Thoracic aorta (tissue), 2 donors: ENCODE data around the gene STOX2. TPM values are rescaled to one million over a fixed set of nuclear protein-coding genes. Genes with fewer than 3 reads are reported as not detected.

Experiments used
- ATAC-seq: fragments of 150-250 bp; one replicate; pipeline ENCODE4 v1.8.0; 2017; ENCODE audit warnings: low read depth; ENCODE audit not compliant: insufficient number of reproducible peaks, low FRiP score
- DNase-seq: peaks from one replicate; pipeline ENCODE4 v3.0.0-alpha.2; 2020; ENCODE audit warnings: low spot score
- H3K27ac ChIP-seq, 2 donors: fragments of 200-600 bp; sonication (generic); 1 replicate in 1 of 2; 2 replicates in 1 of 2; pipeline ENCODE4 v1.5.1; 2016; ENCODE audit warnings: mild to moderate bottlenecking in 2 of 2, moderate library complexity in 2 of 2
- H3K27me3 ChIP-seq: fragments of 200-600 bp; sonication (generic); replicated peaks from 2 replicates; pipeline ENCODE4 v1.6.0; 2016; ENCODE audit warnings: mild to moderate bottlenecking; ENCODE audit not compliant: insufficient read depth
- H3K36me3 ChIP-seq: fragments of 200-600 bp; sonication (generic); one replicate; pipeline ENCODE4 v1.5.1; 2016
- H3K4me1 ChIP-seq, 2 donors: fragments of 200-600 bp; sonication (generic); 1 replicate in 1 of 2; 2 replicates in 1 of 2; pipeline versions ENCODE4 v1.5.1 to v1.6.0; 2016; ENCODE audit warnings: low read depth in 2 of 2, mild to moderate bottlenecking in 1 of 2; ENCODE audit not compliant: control insufficient read depth in 1 of 2
- H3K4me3 ChIP-seq: fragments of 200-600 bp; sonication (generic); 2 replicates; pipeline ENCODE4 v1.5.1; 2016; ENCODE audit warnings: mild to moderate bottlenecking
- H3K9me3 ChIP-seq: fragments of 200-600 bp; sonication (generic); 2 replicates; pipeline ENCODE4 v1.5.1; 2016
- total RNA-seq, 2 donors: library from RNA; depleted of rRNA; stranded (reverse); fragments of >200 nt; gene quantifications; one replicate each; pipeline versions ENCODE4 v1.1.0 to v1.2.3, GENCODE V29; 2016
- TF ChIP-seq, protein P1 (sequence below): fragments of 200-600 bp; sonication (generic); IDR thresholded peaks from one replicate; pipeline ENCODE4 v1.5.1; 2019; ENCODE audit warnings: antibody characterized with exemption

The STOX2 gene
- total RNA-seq, 2 donors from 2014 or later, result 5.9 to 20.2 TPM

DNA sequence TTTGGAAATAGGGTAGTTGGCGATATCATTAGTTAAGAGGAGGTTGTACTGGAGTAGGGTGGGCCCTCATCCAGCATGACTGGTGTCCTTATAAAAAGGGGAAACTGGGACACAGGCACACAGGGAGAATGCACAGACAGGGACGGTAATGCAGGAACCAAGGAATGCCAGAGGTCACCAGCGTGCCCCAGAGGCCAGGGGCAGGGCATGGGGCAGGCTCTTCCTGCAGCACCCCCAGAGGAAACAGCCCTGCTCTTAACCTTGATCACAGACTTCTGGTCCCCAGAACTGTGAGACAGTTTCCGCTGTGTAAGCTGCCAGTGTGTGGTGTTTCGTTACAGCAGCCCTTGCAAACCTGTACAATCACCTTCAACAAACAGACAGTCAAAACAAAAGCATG, 15.9 kb upstream of the STOX2 start:
- no peak for ATAC-seq
- TF ChIP-seq, protein P1, sequence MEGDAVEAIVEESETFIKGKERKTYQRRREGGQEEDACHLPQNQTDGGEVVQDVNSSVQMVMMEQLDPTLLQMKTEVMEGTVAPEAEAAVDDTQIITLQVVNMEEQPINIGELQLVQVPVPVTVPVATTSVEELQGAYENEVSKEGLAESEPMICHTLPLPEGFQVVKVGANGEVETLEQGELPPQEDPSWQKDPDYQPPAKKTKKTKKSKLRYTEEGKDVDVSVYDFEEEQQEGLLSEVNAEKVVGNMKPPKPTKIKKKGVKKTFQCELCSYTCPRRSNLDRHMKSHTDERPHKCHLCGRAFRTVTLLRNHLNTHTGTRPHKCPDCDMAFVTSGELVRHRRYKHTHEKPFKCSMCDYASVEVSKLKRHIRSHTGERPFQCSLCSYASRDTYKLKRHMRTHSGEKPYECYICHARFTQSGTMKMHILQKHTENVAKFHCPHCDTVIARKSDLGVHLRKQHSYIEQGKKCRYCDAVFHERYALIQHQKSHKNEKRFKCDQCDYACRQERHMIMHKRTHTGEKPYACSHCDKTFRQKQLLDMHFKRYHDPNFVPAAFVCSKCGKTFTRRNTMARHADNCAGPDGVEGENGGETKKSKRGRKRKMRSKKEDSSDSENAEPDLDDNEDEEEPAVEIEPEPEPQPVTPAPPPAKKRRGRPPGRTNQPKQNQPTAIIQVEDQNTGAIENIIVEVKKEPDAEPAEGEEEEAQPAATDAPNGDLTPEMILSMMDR, result no peak

DNA sequence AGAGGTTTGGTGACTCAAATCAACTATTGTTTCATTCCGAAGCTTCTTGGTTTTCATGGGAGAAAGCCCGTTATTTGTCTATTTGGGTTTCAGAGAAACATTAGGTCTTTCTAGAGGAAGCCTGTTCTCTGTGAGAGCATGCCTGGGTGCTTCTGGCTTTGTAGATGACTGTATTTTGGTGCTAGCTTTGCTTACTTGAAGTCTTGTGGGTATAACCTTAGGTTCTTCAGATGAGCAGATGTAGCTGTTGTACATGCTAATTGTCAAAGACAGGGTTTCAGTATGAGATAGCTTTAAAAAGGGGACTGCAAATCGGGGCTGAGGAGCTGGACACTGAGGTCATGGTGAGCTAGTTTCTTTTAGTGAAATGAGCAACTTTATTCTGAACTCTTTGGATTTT, 7.9 kb upstream of the STOX2 start:
- Histone ChIP-seq H3K27ac (no peak overlapping the region), H3K4me1 (no peaks in the 10 kb centered on the region), H3K36me3 (no peaks in the 10 kb centered on the region), H3K4me3 (no peak overlapping the region), H3K27me3 (no peaks in the 10 kb centered on the region), H3K9me3 (peaks cover 3% of the 10 kb centered on the region)
- DNase-seq, result no peak
- ATAC-seq, result no peak
- TF ChIP-seq, protein P1, result no peak

More for the DNA sequence above, 15.9 kb upstream of the STOX2 start:
- Histone ChIP-seq H3K4me3 (no peak overlapping the region), H3K27me3 (no peaks in the 10 kb centered on the region), H3K36me3 (no peaks in the 10 kb centered on the region), H3K27ac (no peak overlapping the region), H3K9me3 (no peaks in the 10 kb centered on the region), H3K4me1 (no peaks in the 10 kb centered on the region)
- DNase-seq, result no peak

DNA sequence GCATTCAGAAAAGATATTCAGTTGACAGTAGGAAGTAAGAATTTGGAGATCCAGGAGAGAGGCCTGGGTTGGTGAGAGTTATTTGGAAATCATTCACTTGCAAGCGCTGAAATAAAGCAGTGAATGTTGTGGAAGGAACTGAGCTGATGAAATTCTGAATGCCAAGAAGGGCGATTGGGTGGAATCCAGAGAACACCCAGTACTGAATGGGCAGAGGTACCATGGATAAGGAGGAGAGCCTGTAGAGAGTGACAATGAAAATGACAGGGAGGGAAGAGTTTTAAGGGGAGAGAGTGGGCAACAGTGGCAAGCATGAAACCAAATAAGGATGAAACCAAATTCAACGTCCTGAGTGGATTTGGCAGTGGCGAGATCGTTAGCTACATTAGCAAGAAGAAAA, 6.7 kb upstream of the STOX2 start:
- Histone ChIP-seq H3K4me3 (no peak overlapping the region), H3K4me1 (no peaks in the 10 kb centered on the region), H3K27me3 (no peaks in the 10 kb centered on the region), H3K36me3 (no peaks in the 10 kb centered on the region), H3K27ac (no peak overlapping the region), H3K9me3 (peaks cover 3% of the 10 kb centered on the region)
- DNase-seq, result no peak
- TF ChIP-seq, protein P1, result no peak
- ATAC-seq, result no peak

DNA sequence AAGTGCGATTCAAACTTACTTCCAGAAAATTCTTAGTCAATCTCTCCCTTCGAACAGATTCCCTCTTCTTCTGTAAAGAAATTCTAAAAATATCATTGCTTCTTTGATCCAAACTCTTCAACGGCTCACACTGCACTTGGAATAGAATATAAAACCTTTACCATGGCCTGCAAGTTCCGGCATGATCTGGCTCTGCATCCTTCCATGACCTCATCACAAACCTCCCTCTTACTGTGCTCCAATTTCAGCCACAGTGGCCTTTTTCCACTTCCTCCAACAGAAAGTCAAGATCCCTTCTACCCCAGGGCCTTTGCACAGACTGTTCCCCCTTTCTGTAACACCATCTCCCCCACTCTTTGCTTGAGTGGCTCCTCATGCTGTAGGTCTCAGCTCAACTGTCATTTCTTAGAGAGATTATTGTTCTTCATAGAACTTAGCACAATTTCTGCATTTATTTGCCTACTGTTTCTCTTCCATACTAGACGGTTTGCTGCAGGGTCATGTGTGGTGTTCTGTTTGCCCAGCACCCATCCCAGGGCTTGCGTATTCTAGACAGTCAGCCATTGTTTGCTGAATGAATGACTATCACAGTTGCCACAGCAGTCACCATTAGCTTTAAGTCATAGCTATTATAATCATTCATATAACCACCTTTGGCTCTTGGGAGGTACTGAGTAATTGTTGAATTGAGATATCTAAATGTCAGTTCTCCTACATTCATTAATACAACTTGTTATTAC, 1.9 kb upstream of the STOX2 start:
- H3K9me3 ChIP-seq, result peaks cover 3% of the 10 kb centered on the region
- no peaks in the 10 kb centered on the region for H3K36me3 ChIP-seq
- no peak overlapping the region for H3K4me3 ChIP-seq
- H3K27ac ChIP-seq, result no peak overlapping the region
- ATAC-seq, result no peak
- peaks cover 3 to 5% of the 10 kb centered on the region in 2 donors for H3K4me1 ChIP-seq
- H3K27me3 ChIP-seq, result no peaks in the 10 kb centered on the region
- TF ChIP-seq, protein P1, result no peak
- no peak for DNase-seq

DNA sequence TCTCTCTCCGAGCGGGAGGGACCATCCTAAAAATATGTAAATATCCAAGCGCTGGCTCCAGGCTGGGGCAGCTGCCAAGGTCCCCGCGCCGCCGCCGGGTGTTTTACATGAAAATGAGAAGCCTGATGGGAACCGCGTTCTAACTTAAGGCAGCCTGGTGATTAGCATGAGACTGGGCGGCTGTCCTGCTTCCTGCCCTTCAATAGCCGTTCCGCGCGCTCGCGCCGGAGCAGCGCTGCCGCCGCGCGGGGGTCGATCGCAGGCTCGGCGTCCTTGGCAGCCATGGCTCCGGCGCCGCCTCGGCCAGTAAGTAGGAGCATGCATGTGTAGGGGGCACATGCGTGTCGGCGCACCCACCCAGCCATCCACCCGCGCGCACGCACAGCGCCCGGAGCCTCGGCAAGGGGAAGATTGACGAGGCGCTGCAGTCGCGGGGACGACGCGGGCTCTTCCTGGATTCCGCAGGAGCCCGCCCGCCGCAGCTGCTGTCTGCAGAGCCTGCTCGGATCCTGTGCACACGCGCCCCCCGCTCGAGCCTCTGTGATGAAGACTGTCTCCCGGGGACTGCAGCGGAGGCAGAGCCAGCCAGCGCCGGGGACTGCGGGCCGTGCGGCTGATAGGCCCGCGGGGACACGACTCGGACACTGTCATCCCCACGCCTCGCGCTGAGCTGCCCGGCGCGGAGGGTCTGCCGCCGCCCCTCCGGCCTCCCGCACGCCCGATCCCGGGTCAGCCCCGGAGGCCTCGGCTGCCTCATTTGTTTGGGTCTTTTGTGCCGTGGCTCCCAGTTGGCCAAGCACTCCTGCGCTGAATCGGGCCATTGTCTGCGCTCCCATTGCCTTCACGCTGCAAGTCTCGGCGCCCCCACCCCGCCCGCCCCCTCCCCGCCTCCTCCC, 734 bp downstream of the STOX2 start:
- no peak for ATAC-seq
- no peaks in the 10 kb centered on the region for H3K36me3 ChIP-seq
- H3K4me3 ChIP-seq, result peak overlapping the region; percentile 89
- H3K9me3 ChIP-seq, result no peaks in the 10 kb centered on the region
- DNase-seq, result no peak
- H3K27me3 ChIP-seq, result no peaks in the 10 kb centered on the region
- TF ChIP-seq, protein P1, result no peak
- peak overlapping the region; percentile 68 to 77 for H3K27ac ChIP-seq
- H3K4me1 ChIP-seq, result peaks cover 3 to 5% of the 10 kb centered on the region in 2 donors
